ENCODE measurements around the gene MYBBP1A. TPM values are rescaled to one million over a fixed set of nuclear protein-coding genes. Genes with fewer than 3 reads are reported as not detected.
A peak's percentile ranks its signal among the peaks of the same experiment; 100 is the strongest.

Gene MYBBP1A
- total and polyA plus RNA-seq, 2 experiments from 2014 or later, result 23.7 to 44.1 TPM

DNA sequence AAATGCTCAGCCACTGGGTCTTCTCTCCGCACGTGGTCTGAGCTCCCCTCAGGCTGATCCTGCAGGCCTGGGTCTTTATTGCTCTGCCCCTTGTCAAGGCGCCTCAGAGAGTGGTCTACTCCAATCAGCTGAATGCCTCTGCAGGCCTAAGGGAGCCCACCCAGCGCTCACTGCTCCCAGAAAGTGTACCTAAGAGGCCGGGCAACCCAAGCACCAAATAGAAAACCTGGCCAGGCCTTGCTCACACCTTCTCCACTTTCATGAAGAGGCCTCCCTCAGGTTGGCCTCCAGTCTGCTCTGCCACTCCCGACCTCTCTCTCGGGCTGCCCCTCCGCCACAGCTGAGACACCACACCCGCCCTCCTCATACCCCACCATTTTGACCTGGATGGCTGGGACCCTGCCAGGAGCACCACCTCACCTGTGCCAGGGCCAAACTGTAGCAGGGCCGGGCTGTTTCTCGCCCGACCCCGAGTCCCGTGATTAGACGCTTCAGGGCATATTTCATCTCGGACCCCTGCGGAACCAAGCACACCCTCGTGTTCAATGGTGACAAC, 665 bp downstream of the MYBBP1A start:
- Histone ChIP-seq H3K9me2 (replicated peaks; ENCODE audit: insufficient read depth) (no peaks in the 10 kb centered on the region), H3K4me2 (peak overlapping the region; percentile 90), H3K27ac (no peak overlapping the region), H2AFZ (peak overlapping the region; percentile 89), H3K4me3 (peak overlapping the region; percentile 59), H3K27me3 (no peaks in the 10 kb centered on the region), H3K79me2 (peaks cover 21% of the 10 kb centered on the region), H3K36me3 (replicated peaks; ENCODE audit: insufficient read depth, low read depth) (no peaks in the 10 kb centered on the region), H3K9me3 (ENCODE audit: low read depth) (no peaks in the 10 kb centered on the region), H3K4me1 (ENCODE audit: insufficient read depth) (peaks cover 14% of the 10 kb centered on the region), H4K20me1 (ENCODE audit: insufficient read depth, poor library complexity, severe bottlenecking) (no peaks in the 10 kb centered on the region)
- no peak for DNase-seq (ENCODE audit: low spot score)
- 18% methylated on average over 18 of the region's 18 CpGs for WGBS (ENCODE audit: low lambda C conversion rate, missing lambda C conversion rate)
- no peak for TF ChIP-seq CTCF (IDR thresholded peaks at IDR 0.05; ENCODE audit: poor library complexity)
- no peak for TF ChIP-seq EZH2 (IDR thresholded peaks at IDR 0.05; ENCODE audit: borderline replicate concordance)
- no peak for TF ChIP-seq EZH2phosphoT487 (IDR thresholded peaks at IDR 0.05; ENCODE audit: low read depth, severe bottlenecking, unreplicated experiment)

DNA sequence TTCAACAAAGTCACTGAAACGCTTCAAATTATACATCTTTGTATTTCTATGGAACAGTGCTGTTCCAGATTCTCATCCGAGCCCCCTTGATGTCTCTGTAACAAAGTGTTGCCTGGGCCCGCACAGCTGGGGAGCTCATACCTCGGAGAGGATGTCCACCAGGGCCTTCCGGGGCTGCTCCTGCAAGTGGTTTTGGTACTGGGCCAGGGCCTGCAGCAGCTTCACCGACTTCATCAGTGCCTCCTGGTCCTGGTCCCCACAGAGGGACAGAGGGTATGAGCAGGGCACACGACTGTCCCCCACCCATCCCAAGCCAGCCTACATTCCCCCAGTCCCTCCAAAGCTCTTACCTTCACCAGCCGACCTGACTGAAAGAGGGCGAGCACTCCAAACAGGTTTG, 1.5 kb downstream of the MYBBP1A start:
- no peaks in the 10 kb centered on the region for H4K20me1 ChIP-seq (ENCODE audit: insufficient read depth, poor library complexity, severe bottlenecking)
- peaks cover 21% of the 10 kb centered on the region for H3K79me2 ChIP-seq
- no peak for TF ChIP-seq EZH2 (IDR thresholded peaks at IDR 0.05; ENCODE audit: borderline replicate concordance)
- TF ChIP-seq EZH2phosphoT487 (IDR thresholded peaks at IDR 0.05; ENCODE audit: low read depth, severe bottlenecking, unreplicated experiment), result no peak
- no peak for TF ChIP-seq CTCF (IDR thresholded peaks at IDR 0.05; ENCODE audit: poor library complexity)
- H3K36me3 ChIP-seq (replicated peaks; ENCODE audit: insufficient read depth, low read depth), result no peaks in the 10 kb centered on the region
- H3K4me2 ChIP-seq, result peak overlapping the region; percentile 90
- no peak overlapping the region for H3K4me3 ChIP-seq
- no peak for DNase-seq (ENCODE audit: low spot score)
- WGBS (ENCODE audit: low lambda C conversion rate, missing lambda C conversion rate), result 91% methylated on average over 8 of the region's 9 CpGs
- no peak overlapping the region for H2AFZ ChIP-seq
- peaks cover 14% of the 10 kb centered on the region for H3K4me1 ChIP-seq (ENCODE audit: insufficient read depth)
- no peaks in the 10 kb centered on the region for H3K9me2 ChIP-seq (replicated peaks; ENCODE audit: insufficient read depth)
- H3K27me3 ChIP-seq, result no peaks in the 10 kb centered on the region
- H3K9me3 ChIP-seq (ENCODE audit: low read depth), result no peaks in the 10 kb centered on the region
- H3K27ac ChIP-seq, result no peak overlapping the region

DNA sequence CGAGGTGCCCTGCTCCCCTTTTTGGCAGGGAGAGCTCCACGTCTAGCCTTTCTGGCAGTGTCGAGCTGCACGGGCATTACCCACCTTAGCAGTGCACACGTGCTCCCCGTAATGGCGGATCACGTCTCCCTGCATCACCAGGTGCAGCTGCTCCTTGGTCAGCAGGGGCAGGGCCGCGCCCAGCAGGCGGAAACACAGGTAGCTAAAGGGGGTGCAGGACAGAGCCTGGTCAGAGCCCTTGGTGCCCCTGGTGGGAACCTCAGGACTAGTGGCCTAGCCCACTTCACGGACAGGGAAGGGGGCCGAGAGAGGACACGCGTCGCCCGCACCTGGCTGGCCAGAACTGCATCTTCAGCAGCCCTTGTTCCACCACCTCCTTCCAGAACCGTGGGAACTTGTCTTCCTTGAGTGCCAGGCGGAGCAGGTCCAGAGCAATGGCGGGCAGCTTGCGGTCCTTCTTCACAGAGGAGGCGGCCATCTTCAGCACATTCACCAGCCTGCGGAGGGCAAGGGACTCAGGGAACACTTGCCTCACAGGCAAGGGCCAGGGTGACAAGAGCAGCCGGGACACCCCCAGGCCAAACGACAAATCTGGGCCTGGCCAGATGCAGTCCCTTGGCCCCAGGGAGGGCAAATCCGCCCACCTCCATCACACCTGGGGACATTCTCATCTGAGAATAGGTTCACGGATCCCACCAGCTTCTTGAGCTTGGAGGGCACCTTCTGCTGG, 3.2 kb downstream of the MYBBP1A start:
- no peak for DNase-seq (ENCODE audit: low spot score)
- H3K4me3 ChIP-seq, result no peak overlapping the region
- H3K9me3 ChIP-seq (ENCODE audit: low read depth), result no peaks in the 10 kb centered on the region
- TF ChIP-seq EZH2 (IDR thresholded peaks at IDR 0.05; ENCODE audit: borderline replicate concordance) (no peak), CTCF (IDR thresholded peaks at IDR 0.05; ENCODE audit: poor library complexity) (no peak), EZH2phosphoT487 (IDR thresholded peaks at IDR 0.05; ENCODE audit: low read depth, severe bottlenecking, unreplicated experiment) (no peak)
- no peaks in the 10 kb centered on the region for H3K36me3 ChIP-seq (replicated peaks; ENCODE audit: insufficient read depth, low read depth)
- H3K27ac ChIP-seq, result no peak overlapping the region
- WGBS (ENCODE audit: low lambda C conversion rate, missing lambda C conversion rate), result 97% methylated on average over 27 of the region's 27 CpGs
- H3K79me2 ChIP-seq, result peaks cover 21% of the 10 kb centered on the region
- no peak overlapping the region for H2AFZ ChIP-seq
- H3K27me3 ChIP-seq, result no peaks in the 10 kb centered on the region
- peaks cover 14% of the 10 kb centered on the region for H3K4me1 ChIP-seq (ENCODE audit: insufficient read depth)
- H4K20me1 ChIP-seq (ENCODE audit: insufficient read depth, poor library complexity, severe bottlenecking), result no peaks in the 10 kb centered on the region
- no peak overlapping the region for H3K4me2 ChIP-seq
- H3K9me2 ChIP-seq (replicated peaks; ENCODE audit: insufficient read depth), result no peaks in the 10 kb centered on the region

Data from hepatocyte (in vitro differentiated cells).